MM.1S (cell line): ENCODE results near the gene DNAI1.

ENCODE experiments used
- DNase-seq: peaks from one replicate; pipeline ENCODE4 v3.0.0-alpha.2; 2015
- H2AFZ ChIP-seq: fragments of 300-600 bp; sonication (generic); 2 replicates; pipeline ENCODE4 v1.6.0; 2016; ENCODE audit warnings: antibody characterized with exemption, low read length
- H3F3A ChIP-seq: fragments of 300-600 bp; sonication (generic); 2 replicates; pipeline ENCODE4 v1.6.1; 2016; ENCODE audit warnings: mild to moderate bottlenecking, antibody characterized with exemption, low read length, moderate library complexity, mixed read lengths; ENCODE audit not compliant: insufficient read depth
- H3K27ac ChIP-seq: fragments of 300-600 bp; sonication (generic); 2 replicates; pipeline ENCODE4 v1.5.1; 2016; ENCODE audit warnings: mild to moderate bottlenecking, low read length
- H3K27me3 ChIP-seq: fragments of 300-600 bp; sonication (generic); replicated peaks from 2 replicates; pipeline ENCODE4 v1.6.0; 2016; ENCODE audit warnings: low read length; ENCODE audit not compliant: insufficient read depth
- H3K36me3 ChIP-seq: fragments of 300-600 bp; sonication (generic); replicated peaks from 2 replicates; pipeline ENCODE4 v1.6.1; 2016; ENCODE audit warnings: mild to moderate bottlenecking, low read length, mixed read lengths; ENCODE audit not compliant: insufficient read depth
- H3K4me1 ChIP-seq: fragments of 300-600 bp; sonication (generic); 2 replicates; pipeline ENCODE4 v1.6.1; 2016; ENCODE audit warnings: low read length, mixed read lengths
- H3K4me2 ChIP-seq: fragments of 300-600 bp; sonication (generic); 2 replicates; pipeline ENCODE4 v1.6.0; 2016; ENCODE audit warnings: low read depth, low read length
- H3K4me3 ChIP-seq: fragments of 300-600 bp; sonication (generic); 2 replicates; pipeline ENCODE4 v1.5.1; 2016; ENCODE audit warnings: low read length, mixed read lengths
- H3K79me2 ChIP-seq: fragments of 300-600 bp; sonication (generic); 2 replicates; pipeline ENCODE4 v1.6.1; 2016; ENCODE audit warnings: mixed run types, low read length, mixed read lengths
- H3K9ac ChIP-seq: fragments of 300-600 bp; sonication (generic); 2 replicates; pipeline ENCODE4 v1.6.1; 2016; ENCODE audit warnings: low read length, mixed read lengths
- H3K9me2 ChIP-seq: fragments of 300-600 bp; sonication (generic); replicated peaks from 2 replicates; pipeline ENCODE4 v1.6.1; 2016; ENCODE audit warnings: mild to moderate bottlenecking, low read length, mixed read lengths; ENCODE audit not compliant: insufficient read depth
- H3K9me3 ChIP-seq: fragments of 300-600 bp; sonication (generic); replicated peaks from 2 replicates; pipeline ENCODE4 v1.6.1; 2016; ENCODE audit warnings: mild to moderate bottlenecking, low read length, mixed read lengths; ENCODE audit not compliant: insufficient read depth
- H4K20me1 ChIP-seq: fragments of 300-600 bp; sonication (generic); 2 replicates; pipeline ENCODE4 v1.6.1; 2016; ENCODE audit warnings: mild to moderate bottlenecking, low read length, moderate library complexity, mixed read lengths; ENCODE audit not compliant: insufficient read depth
- CTCF ChIP-seq: fragments of 300-600 bp; sonication (generic); IDR thresholded peaks from 2 replicates; pipeline ENCODE4 v1.5.1; 2016; ENCODE audit warnings: antibody characterized with exemption, low read length, mixed read lengths
- EZH2 ChIP-seq: fragments of 300-600 bp; sonication (generic); optimal IDR thresholded peaks from 2 replicates; pipeline ENCODE3; 2017; ENCODE audit warnings: low read depth, mild to moderate bottlenecking, antibody characterized with exemption, low read length, mixed read lengths
- EZH2phosphoT487 ChIP-seq: fragments of 300-600 bp; sonication (generic); IDR thresholded peaks from 2 replicates; pipeline ENCODE4 v1.6.1; 2018; ENCODE audit warnings: antibody characterized with exemption, low read length

DNAI1 gene

DNA sequence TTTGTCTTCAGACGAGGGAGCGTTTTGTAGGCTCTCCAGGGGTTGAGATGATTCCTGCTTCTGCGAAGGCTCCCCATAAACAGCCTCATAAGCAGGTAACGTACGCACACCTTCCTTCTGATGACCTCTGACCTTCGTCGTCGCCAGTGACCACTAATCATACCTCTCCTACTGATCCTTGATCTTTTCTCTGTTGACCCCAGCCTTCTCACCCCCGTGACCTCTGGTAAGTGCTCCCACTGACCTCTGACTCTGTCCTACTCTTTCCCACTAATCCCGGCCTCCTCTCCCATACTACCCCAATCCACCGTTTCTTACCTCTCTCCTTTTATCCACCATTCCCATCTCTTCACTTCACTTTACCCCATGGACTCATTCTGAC lies 345 bp downstream of the DNAI1 start:
- no peaks in the 10 kb centered on the region for H3K27me3 ChIP-seq
- peaks cover 23% of the 10 kb centered on the region for H3K4me1 ChIP-seq
- no peaks in the 10 kb centered on the region; the same call in 1 of the 2 replicates for H4K20me1 ChIP-seq
- no peak for DNase-seq
- H3K9ac ChIP-seq, result no peak overlapping the region
- H3K9me3 ChIP-seq, result no peaks in the 10 kb centered on the region
- peak overlapping the region; percentile 43 for H3K4me3 ChIP-seq
- H3K27ac ChIP-seq, result no peak overlapping the region
- peaks cover 40% of the 10 kb centered on the region for H3K79me2 ChIP-seq
- no peaks in the 10 kb centered on the region for H3K36me3 ChIP-seq
- H3F3A ChIP-seq, result no peaks in the 10 kb centered on the region
- no peak for TF ChIP-seq EZH2phosphoT487
- no peak for TF ChIP-seq CTCF
- no peak for TF ChIP-seq EZH2
- H2AFZ ChIP-seq, result peak overlapping the region; percentile 40; the same call in 1 of the 2 replicates
- peak overlapping the region; percentile 85 for H3K4me2 ChIP-seq
- no peaks in the 10 kb centered on the region for H3K9me2 ChIP-seq

- Histone ChIP-seq H4K20me1 (no peaks in the 10 kb centered on the region; the same call in 1 of the 2 replicates), H3F3A (no peaks in the 10 kb centered on the region), H3K9me3 (no peaks in the 10 kb centered on the region), H2AFZ (no peak overlapping the region), H3K9ac (no peak overlapping the region), H3K27ac (no peak overlapping the region), H3K9me2 (no peaks in the 10 kb centered on the region), H3K4me2 (peak overlapping the region; percentile 85; the same call in 1 of the 2 replicates), H3K36me3 (no peaks in the 10 kb centered on the region), H3K79me2 (peaks cover 36% of the 10 kb centered on the region), H3K4me1 (peaks cover 22% of the 10 kb centered on the region), H3K4me3 (no peak overlapping the region), H3K27me3 (no peaks in the 10 kb centered on the region)
- no peak for DNase-seq
- TF ChIP-seq EZH2phosphoT487, result no peak
- TF ChIP-seq CTCF, result no peak
- TF ChIP-seq EZH2, result no peak
Observed at GRCh38 chr9:34459356-34459755, 751 bp downstream of the DNAI1 start.

- H3K9ac ChIP-seq, result no peak overlapping the region
- H3K4me3 ChIP-seq, result no peak overlapping the region
- no peaks in the 10 kb centered on the region for H3K36me3 ChIP-seq
- no peaks in the 10 kb centered on the region for H4K20me1 ChIP-seq
- no peaks in the 10 kb centered on the region for H3F3A ChIP-seq
- peaks cover 30% of the 10 kb centered on the region for H3K79me2 ChIP-seq
- no peak for DNase-seq
- H3K9me2 ChIP-seq, result no peaks in the 10 kb centered on the region
- TF ChIP-seq EZH2phosphoT487 (no peak), CTCF (no peak), EZH2 (no peak)
- no peak overlapping the region for H3K4me2 ChIP-seq
- peaks cover 16% of the 10 kb centered on the region for H3K4me1 ChIP-seq
- H3K27me3 ChIP-seq, result no peaks in the 10 kb centered on the region
- no peaks in the 10 kb centered on the region for H3K9me3 ChIP-seq
- H2AFZ ChIP-seq, result no peak overlapping the region
- no peak overlapping the region for H3K27ac ChIP-seq
Observed at GRCh38 chr9:34459941-34460340, 1.3 kb downstream of the DNAI1 start.
